PC-3 (cell line): ENCODE data around the gene CLN3. TPM values are rescaled to one million over a fixed set of nuclear protein-coding genes. Genes with fewer than 3 reads are reported as not detected.
A peak's percentile ranks its signal among the peaks of the same experiment; 100 is the strongest.

Experiments
- ATAC-seq: fragments of 200-7000 bp; cut with Tn5 transposase; 2 replicates; pipeline ENCODE4 v1.9.1; 2020; ENCODE audit warnings: mild to moderate bottlenecking, moderate library complexity
- BruUV-seq: library from RNA; stranded (reverse); fragments of 400-500 nt; replicated peaks from 2 replicates; lab custom pipeline; 2021; lab: Mats Ljungman, UMichigan
- CTCF ChIA-PET: fragments of 300-600 bp; sonication (Branson Sonifier 250); formaldehyde crosslinking; loops from one replicate; lab custom pipeline; 2022; ENCODE audit warnings: antibody characterized with exemption; lab: Charles Lee
- POLR2A ChIA-PET: fragments of 300-600 bp; sonication (Branson Sonifier 250); formaldehyde crosslinking; loops from one replicate; lab custom pipeline; 2022; ENCODE audit warnings: antibody characterized with exemption; ENCODE audit not compliant: unreplicated experiment; lab: Charles Lee
- DNase-seq: peaks from one replicate; pipeline ENCODE4 v3.0.0-alpha.2; 2015
- H2AFZ ChIP-seq: fragments of 300-600 bp; sonication (generic); 2 replicates; pipeline ENCODE4 v1.6.0; 2016; ENCODE audit warnings: antibody characterized with exemption, low read length
- H3F3A ChIP-seq: fragments of 300-600 bp; sonication (generic); one replicate; pipeline ENCODE4 v1.6.0; 2017; ENCODE audit warnings: antibody characterized with exemption, low read length, control low read depth, mild to moderate bottlenecking; ENCODE audit not compliant: unreplicated experiment
- H3K27ac ChIP-seq: fragments of 300-600 bp; sonication (generic); 2 replicates; pipeline ENCODE4 v1.5.1; 2016; ENCODE audit warnings: mild to moderate bottlenecking, low read length
- H3K27me3 ChIP-seq: fragments of 300-600 bp; sonication (generic); 2 replicates; pipeline ENCODE4 v1.6.1; 2016; ENCODE audit warnings: low read length, mixed read lengths
- H3K36me3 ChIP-seq: fragments of 300-600 bp; sonication (generic); 2 replicates; pipeline ENCODE4 v1.6.1; 2016; ENCODE audit warnings: low read depth, mixed run types, low read length, mixed read lengths
- H3K4me1 ChIP-seq: fragments of 300-600 bp; sonication (generic); 2 replicates; pipeline ENCODE4 v1.5.1; 2016; ENCODE audit warnings: low read length; ENCODE audit not compliant: insufficient read depth
- H3K4me2 ChIP-seq: fragments of 300-600 bp; sonication (generic); 2 replicates; pipeline ENCODE4 v1.6.0; 2016; ENCODE audit warnings: low read length
- H3K4me3 ChIP-seq: fragments of 300-600 bp; sonication (generic); 2 replicates; pipeline ENCODE4 v1.5.1; 2016; ENCODE audit warnings: mild to moderate bottlenecking, low read length, mixed read lengths
- H3K79me2 ChIP-seq: fragments of 300-600 bp; sonication (generic); 2 replicates; pipeline ENCODE4 v1.6.1; 2017; ENCODE audit warnings: low read length, mixed read lengths
- H3K9ac ChIP-seq: fragments of 300-600 bp; sonication (generic); 2 replicates; pipeline ENCODE4 v1.6.0; 2016; ENCODE audit warnings: mild to moderate bottlenecking, low read length
- H3K9me2 ChIP-seq: fragments of 300-600 bp; sonication (generic); replicated peaks from 2 replicates; pipeline ENCODE4 v1.6.1; 2016; ENCODE audit warnings: mixed run types, low read length, mixed read lengths
- H3K9me3 ChIP-seq: fragments of 300-600 bp; sonication (generic); 2 replicates; pipeline ENCODE4 v1.6.1; 2016; ENCODE audit warnings: low read length, mixed read lengths
- H4K20me1 ChIP-seq: fragments of 300-600 bp; sonication (generic); 2 replicates; pipeline ENCODE4 v1.6.1; 2016; ENCODE audit warnings: low read length, mixed read lengths
- CTCF ChIP-seq: fragments of 300-600 bp; sonication (generic); conservative IDR thresholded peaks from 2 replicates; pipeline ENCODE4 v1.5.1; 2017; ENCODE audit warnings: antibody characterized with exemption, low read depth, mild to moderate bottlenecking, low read length
- EZH2 ChIP-seq: fragments of 300-600 bp; sonication (generic); IDR thresholded peaks from one replicate; pipeline ENCODE4 v1.6.1; 2017; ENCODE audit warnings: antibody characterized with exemption, mild to moderate bottlenecking, low read length; ENCODE audit not compliant: unreplicated experiment
- EZH2phosphoT487 ChIP-seq: fragments of 300-600 bp; sonication (generic); IDR thresholded peaks from 2 replicates; pipeline ENCODE4 v1.6.1; 2018; ENCODE audit warnings: mild to moderate bottlenecking, antibody characterized with exemption, low read length, borderline replicate concordance
- intact Hi-C: fragments of 100-400 bp; cut with micrococcal nuclease; formaldehyde crosslinking; loops from 2 replicates; pipeline ENCODE4 v1.9.0; 2023
- total RNA-seq: library from RNA; depleted of rRNA; stranded (reverse); fragments of >200 nt; gene quantifications from 2 replicates; pipeline ENCODE4 v1.2.3, GENCODE V29; 2014

The CLN3 gene
- total RNA-seq, 1 experiment from 2014 or later = 13.3 TPM

DNA sequence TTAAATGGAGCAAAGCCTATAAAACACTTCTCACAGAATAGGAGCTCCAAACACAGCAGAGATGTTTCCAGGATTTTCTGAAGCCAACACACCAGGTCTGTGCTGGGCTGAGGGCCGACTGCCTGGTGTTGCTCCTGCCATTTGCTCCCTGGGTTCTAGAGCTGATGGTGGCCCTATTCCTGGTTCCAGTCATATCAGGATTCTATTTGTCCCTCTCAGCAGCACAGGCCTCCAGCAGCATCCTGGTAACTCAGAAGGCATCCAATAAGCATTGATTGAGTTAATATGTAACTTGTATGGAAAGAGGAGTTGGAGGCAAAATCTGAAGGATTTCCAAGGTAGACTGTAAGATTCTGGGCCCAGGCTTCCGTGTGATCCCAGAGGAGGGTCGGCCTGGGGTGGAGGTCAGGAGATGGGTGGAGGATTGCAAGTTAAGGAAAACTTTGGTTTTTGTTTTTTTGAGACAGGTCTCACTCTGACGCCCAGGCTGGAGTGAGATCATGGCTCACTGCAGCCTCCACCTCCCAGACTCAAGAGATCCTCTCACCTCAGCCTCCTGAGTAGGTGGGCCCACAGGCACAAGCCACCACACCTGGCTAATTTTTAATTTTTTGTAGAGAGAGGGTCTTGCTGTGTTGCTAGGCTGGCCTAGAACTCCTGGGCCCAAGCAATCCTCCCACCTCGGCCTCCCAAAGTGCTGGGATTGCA is 41.2 kb upstream of the CLN3 start:
- ChIA-PET POLR2A (no interaction called here), CTCF (no interaction called here)
- DNase-seq = no peak
- Histone ChIP-seq H3K27ac (no peak overlapping the region), H3K27me3 (no peaks in the 10 kb centered on the region), H3K4me2 (no peak overlapping the region), H3K79me2 (peaks cover 4% of the 10 kb centered on the region; the same call in 1 of the 2 replicates), H3K36me3 (no peaks in the 10 kb centered on the region), H3K4me1 (peaks cover 3% of the 10 kb centered on the region), H3K4me3 (no peak overlapping the region), H4K20me1 (no peaks in the 10 kb centered on the region), H2AFZ (no peak overlapping the region), H3K9ac (no peak overlapping the region), H3F3A (no peaks in the 10 kb centered on the region), H3K9me2 (no peaks in the 10 kb centered on the region), H3K9me3 (no peaks in the 10 kb centered on the region)
- no peak for TF ChIP-seq EZH2phosphoT487
- no peak for TF ChIP-seq CTCF
- TF ChIP-seq EZH2 = no peak
- ATAC-seq = no peak
- intact Hi-C loops = no loop called here
- no TSS peak for BruUV-seq

GRCh38 chr16:28531777-28532744 is 40.2 kb upstream of the CLN3 start:
- Histone ChIP-seq H3F3A (no peaks in the 10 kb centered on the region), H3K4me3 (no peak overlapping the region), H3K36me3 (no peaks in the 10 kb centered on the region), H4K20me1 (no peaks in the 10 kb centered on the region), H3K27me3 (no peaks in the 10 kb centered on the region), H2AFZ (no peak overlapping the region), H3K4me2 (no peak overlapping the region), H3K79me2 (no peaks in the 10 kb centered on the region), H3K27ac (no peak overlapping the region), H3K9me2 (no peaks in the 10 kb centered on the region), H3K9me3 (no peaks in the 10 kb centered on the region), H3K4me1 (no peaks in the 10 kb centered on the region), H3K9ac (no peak overlapping the region)
- BruUV-seq = no TSS peak
- intact Hi-C loops = no loop called here
- TF ChIP-seq EZH2 (no peak), EZH2phosphoT487 (no peak), CTCF (no peak)
- DNase-seq = no peak
- ChIA-PET POLR2A (no interaction called here), CTCF (no interaction called here)
- peak; percentile 71 for ATAC-seq
